ENCODE data around the gene UGT1A7. TPM values are rescaled to one million over a fixed set of nuclear protein-coding genes. Genes with fewer than 3 reads are reported as not detected.
"Not testable (repeated sequence)": the region's sequence is repeated elsewhere in the genome, so short reads cannot be mapped to it uniquely, and the experiment has no call there.

Gene UGT1A7
- total RNA-seq: under 1 TPM in 1 of 2 donors, not detected in 1; 0.46 TPM

DNA sequence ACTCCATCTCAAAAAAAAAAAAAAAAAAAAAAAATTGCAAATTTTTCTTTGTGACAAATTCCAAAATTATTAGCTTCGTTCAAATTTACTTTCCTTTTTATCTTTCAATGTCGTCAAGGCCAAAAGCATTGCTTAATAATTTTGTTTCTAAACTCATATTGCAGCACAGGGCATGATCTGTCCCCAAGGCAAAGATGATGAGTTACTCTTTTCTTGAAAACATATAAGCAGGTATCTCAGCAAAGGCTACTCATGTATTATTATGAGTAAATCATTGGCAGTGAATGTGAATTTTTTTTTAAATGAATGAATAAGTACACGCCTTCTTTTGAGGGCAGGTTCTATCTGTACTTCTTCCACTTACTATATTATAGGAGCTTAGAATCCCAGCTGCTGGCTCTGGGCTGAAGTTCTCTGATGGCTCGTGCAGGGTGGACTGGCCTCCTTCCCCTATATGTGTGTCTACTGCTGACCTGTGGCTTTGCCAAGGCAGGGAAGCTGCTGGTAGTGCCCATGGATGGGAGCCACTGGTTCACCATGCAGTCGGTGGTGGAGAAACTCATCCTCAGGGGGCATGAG is at the start of gene UGT1A7:
Gene UGT1A7, plus strand, starts transcription at position 381 of the 579 bp plus-strand sequence. Its CDS starts 37 bp downstream, at position 418.
- Histone ChIP-seq H3K9me3 (no peaks in the 10 kb centered on the region), H3K4me1 (replicated peaks) (no peaks in the 10 kb centered on the region), H3K36me3 (no peaks in the 10 kb centered on the region), H3K27me3 (replicated peaks; ENCODE audit: insufficient read depth) (no peaks in the 10 kb centered on the region), H3K27ac (no peak within 1 kb of the TSS), H3K4me3 (no peak within 1 kb of the TSS)
- intact Hi-C loops (cut with DNase I): no loop called here
- no peak for TF ChIP-seq POLR2AphosphoS5 (IDR thresholded peaks at IDR 0.05)
- TF ChIP-seq POLR2A (IDR thresholded peaks at IDR 0.05): no peak
- TF ChIP-seq, protein P1, sequence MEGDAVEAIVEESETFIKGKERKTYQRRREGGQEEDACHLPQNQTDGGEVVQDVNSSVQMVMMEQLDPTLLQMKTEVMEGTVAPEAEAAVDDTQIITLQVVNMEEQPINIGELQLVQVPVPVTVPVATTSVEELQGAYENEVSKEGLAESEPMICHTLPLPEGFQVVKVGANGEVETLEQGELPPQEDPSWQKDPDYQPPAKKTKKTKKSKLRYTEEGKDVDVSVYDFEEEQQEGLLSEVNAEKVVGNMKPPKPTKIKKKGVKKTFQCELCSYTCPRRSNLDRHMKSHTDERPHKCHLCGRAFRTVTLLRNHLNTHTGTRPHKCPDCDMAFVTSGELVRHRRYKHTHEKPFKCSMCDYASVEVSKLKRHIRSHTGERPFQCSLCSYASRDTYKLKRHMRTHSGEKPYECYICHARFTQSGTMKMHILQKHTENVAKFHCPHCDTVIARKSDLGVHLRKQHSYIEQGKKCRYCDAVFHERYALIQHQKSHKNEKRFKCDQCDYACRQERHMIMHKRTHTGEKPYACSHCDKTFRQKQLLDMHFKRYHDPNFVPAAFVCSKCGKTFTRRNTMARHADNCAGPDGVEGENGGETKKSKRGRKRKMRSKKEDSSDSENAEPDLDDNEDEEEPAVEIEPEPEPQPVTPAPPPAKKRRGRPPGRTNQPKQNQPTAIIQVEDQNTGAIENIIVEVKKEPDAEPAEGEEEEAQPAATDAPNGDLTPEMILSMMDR (IDR thresholded peaks at IDR 0.05): no peak
- no peak for DNase-seq (ENCODE audit: low spot score)
- 81% methylated on average over 5 of the region's 5 CpGs for WGBS

DNA sequence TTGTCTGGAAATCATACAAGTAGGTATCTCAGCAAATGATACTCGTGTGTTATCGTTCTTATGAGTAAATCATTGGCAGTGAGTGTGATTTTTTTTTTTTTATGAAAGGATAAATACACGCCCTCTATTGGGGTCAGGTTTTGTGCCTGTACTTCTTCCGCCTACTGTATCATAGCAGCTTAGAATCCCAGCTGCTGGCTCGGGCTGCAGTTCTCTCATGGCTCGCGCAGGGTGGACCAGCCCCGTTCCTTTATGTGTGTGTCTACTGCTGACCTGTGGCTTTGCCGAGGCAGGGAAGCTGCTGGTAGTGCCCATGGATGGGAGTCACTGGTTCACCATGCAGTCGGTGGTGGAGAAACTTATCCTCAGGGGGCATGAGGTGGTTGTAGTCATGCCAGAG is 45.4 kb upstream of the UGT1A7 start, which contains the start of gene UGT1A10:
Gene UGT1A10, plus strand, starts transcription at position 143 of the 400 bp plus-strand sequence. Its CDS starts 75 bp downstream, at position 218.
- H3K4me1 ChIP-seq (replicated peaks); H3K4me3 ChIP-seq; H3K27ac ChIP-seq; intact Hi-C loops (cut with DNase I); H3K36me3 ChIP-seq; DNase-seq (ENCODE audit: low spot score); H3K27me3 ChIP-seq (replicated peaks; ENCODE audit: insufficient read depth); H3K9me3 ChIP-seq: not testable (repeated sequence)
- WGBS: 88% methylated on average over 10 of the region's 10 CpGs

DNA sequence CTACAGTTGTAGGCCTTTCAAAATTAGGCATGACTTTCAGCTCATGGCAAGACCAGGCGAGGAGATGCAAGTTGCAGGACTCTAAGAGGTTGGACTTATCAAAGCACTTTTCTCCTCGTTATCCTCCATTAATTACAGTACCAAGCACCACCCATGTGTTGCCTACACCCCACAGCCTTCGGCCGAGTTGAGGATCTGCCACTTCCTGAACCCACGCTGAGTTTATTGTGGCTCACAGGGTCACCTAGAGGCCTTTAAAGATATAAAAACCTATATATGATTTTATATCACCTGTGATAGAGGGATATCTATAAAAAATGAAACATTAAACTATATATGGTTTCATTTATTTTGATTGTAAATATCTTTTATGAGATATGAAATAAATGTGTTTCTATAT is 42.9 kb upstream of the UGT1A7 start:
- 70% methylated on average over 5 of the region's 5 CpGs for WGBS
- no peak for DNase-seq (ENCODE audit: low spot score)
- Histone ChIP-seq H3K4me1 (replicated peaks) (no peaks in the 10 kb centered on the region), H3K4me3 (no peak overlapping the region), H3K27me3 (replicated peaks; ENCODE audit: insufficient read depth) (no peaks in the 10 kb centered on the region), H3K9me3 (no peaks in the 10 kb centered on the region), H3K36me3 (no peaks in the 10 kb centered on the region), H3K27ac (no peak overlapping the region)
- intact Hi-C loops (cut with DNase I): no loop called here
- TF ChIP-seq POLR2AphosphoS5 (IDR thresholded peaks at IDR 0.05) (no peak), POLR2A (IDR thresholded peaks at IDR 0.05) (no peak)
- TF ChIP-seq, protein P1 (IDR thresholded peaks at IDR 0.05): no peak

DNA sequence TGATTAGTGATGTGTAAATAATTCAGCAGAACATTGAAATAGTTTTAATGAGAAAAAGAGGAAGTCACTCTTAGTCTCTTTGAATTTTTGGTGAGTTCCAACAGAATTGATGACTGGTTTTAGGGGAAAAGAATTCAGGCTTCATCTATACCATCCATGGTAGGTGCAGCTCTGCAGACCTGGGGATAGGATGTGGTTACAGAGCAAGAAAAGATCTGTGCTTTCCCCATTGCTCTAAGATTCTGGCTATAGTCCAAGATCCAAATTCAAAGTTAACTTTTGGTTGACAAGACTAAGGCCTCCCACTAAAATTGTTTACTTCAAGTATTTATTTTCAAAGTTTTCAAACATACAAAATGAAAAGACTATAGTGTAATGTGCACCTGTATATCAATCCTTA is 41.8 kb upstream of the UGT1A7 start:
- no peaks in the 10 kb centered on the region for H3K9me3 ChIP-seq
- no peaks in the 10 kb centered on the region for H3K4me1 ChIP-seq (replicated peaks)
- no peaks in the 10 kb centered on the region for H3K27me3 ChIP-seq (replicated peaks; ENCODE audit: insufficient read depth)
- no peaks in the 10 kb centered on the region for H3K36me3 ChIP-seq
- TF ChIP-seq POLR2A (IDR thresholded peaks at IDR 0.05) (no peak), POLR2AphosphoS5 (IDR thresholded peaks at IDR 0.05) (no peak)
- TF ChIP-seq, protein P1 (IDR thresholded peaks at IDR 0.05): no peak
- H3K27ac ChIP-seq: no peak overlapping the region
- no peak for DNase-seq (ENCODE audit: low spot score)
- intact Hi-C loops (cut with DNase I): no loop called here
- H3K4me3 ChIP-seq: no peak overlapping the region

DNA sequence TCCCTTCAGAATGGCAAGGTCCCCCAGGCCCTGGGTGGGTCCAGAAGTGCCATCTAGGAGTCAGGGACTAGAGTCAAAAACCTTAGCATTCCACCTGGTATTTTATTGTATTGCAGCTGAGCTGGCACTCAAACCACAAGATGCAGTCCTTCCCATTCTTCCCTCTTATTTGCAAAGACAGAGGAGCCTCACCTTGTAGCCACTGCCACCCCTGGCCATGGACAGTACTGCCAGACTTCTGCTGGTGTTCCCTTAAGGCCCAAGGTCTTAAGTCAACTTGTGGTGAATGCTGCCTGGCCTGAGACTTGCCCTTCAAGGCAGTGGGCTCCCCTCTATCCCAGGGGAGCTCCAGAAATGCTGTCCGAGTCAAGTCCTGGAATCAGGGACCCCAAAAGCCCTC is 38.6 kb upstream of the UGT1A7 start:
- Histone ChIP-seq H3K4me3 (no peak overlapping the region), H3K4me1 (replicated peaks) (no peaks in the 10 kb centered on the region), H3K9me3 (no peaks in the 10 kb centered on the region), H3K27ac (no peak overlapping the region), H3K36me3 (no peaks in the 10 kb centered on the region), H3K27me3 (replicated peaks; ENCODE audit: insufficient read depth) (no peaks in the 10 kb centered on the region)
- 100% methylated on average over 1 of the region's 1 CpG for WGBS
- intact Hi-C loops (cut with DNase I): no loop called here
- no peak for DNase-seq (ENCODE audit: low spot score)
- TF ChIP-seq POLR2AphosphoS5 (IDR thresholded peaks at IDR 0.05) (no peak), POLR2A (IDR thresholded peaks at IDR 0.05) (no peak)
- TF ChIP-seq, protein P1 (IDR thresholded peaks at IDR 0.05): no peak

DNA sequence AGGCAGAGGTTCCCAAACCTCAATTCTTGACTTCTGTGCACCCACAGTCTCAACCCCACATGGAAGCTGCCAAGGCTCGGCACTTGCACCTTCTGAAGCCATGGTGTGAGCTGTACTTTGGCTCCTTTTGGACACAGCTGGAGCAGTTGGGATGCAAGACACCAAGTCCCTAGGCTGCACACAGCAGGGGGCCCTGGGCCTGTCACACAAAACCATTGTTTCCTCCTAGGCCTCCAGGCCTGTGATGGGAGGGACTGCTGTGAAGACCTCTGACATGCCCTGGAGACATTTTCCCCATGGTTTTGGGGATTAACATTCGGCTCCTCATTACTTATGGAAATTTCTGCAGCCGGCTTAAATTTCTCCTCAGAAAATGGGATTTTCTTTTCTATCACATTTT is 35.7 kb upstream of the UGT1A7 start:
- H3K36me3 ChIP-seq; H3K27ac ChIP-seq; intact Hi-C loops (cut with DNase I); H3K4me1 ChIP-seq (replicated peaks); H3K27me3 ChIP-seq (replicated peaks; ENCODE audit: insufficient read depth); H3K9me3 ChIP-seq; H3K4me3 ChIP-seq; DNase-seq (ENCODE audit: low spot score): not testable (repeated sequence)
- 100% methylated on average over 3 of the region's 3 CpGs for WGBS

Measured in prostate gland (tissue), 2 donors.